ENCODE results near the gene RAB6B.
"Not testable (repeated sequence)": the region's sequence is repeated elsewhere in the genome, so short reads cannot be mapped to it uniquely, and the experiment has no call there.

Gene RAB6B

DNA sequence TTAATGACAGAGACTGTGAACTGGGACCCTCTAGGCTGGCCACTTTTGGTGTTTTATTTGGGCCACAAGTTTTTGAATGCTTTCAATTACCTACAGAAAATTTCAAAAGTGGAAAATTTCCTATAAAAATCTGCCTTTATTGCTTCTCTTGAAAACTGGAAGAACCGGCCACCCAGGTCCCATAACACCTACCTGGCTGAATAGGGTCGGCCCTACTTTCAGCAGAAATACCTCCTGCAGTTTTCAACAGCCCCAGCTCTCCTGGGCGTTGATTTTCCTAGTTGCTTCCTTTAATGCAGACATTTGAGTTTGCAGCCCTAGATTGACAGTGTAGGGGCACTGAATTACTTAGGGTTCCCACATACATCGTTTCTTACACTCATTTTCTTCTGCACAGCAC is 90.8 kb downstream of the RAB6B start:
- DNase-seq: no peak

DNA sequence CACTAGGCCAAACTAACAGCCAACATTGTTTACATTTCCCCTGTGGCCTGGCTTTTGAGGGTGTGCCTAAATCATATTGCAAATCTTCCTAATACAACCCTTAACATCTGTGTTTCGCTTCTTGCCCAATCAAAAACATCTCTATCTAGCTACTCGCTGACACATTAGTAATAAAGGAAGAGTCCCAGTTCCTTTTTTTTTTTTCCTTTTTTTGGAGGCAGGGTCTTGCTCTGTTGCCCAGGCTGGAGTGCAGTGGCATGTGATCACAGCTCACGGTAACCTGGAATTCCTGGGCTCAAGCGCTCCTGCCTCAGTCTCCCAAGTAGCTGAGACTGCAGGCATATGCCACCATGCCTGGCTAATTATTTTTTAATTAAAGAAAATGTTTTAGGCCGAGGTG is 92.2 kb downstream of the RAB6B start:
- DNase-seq: no peak

DNA sequence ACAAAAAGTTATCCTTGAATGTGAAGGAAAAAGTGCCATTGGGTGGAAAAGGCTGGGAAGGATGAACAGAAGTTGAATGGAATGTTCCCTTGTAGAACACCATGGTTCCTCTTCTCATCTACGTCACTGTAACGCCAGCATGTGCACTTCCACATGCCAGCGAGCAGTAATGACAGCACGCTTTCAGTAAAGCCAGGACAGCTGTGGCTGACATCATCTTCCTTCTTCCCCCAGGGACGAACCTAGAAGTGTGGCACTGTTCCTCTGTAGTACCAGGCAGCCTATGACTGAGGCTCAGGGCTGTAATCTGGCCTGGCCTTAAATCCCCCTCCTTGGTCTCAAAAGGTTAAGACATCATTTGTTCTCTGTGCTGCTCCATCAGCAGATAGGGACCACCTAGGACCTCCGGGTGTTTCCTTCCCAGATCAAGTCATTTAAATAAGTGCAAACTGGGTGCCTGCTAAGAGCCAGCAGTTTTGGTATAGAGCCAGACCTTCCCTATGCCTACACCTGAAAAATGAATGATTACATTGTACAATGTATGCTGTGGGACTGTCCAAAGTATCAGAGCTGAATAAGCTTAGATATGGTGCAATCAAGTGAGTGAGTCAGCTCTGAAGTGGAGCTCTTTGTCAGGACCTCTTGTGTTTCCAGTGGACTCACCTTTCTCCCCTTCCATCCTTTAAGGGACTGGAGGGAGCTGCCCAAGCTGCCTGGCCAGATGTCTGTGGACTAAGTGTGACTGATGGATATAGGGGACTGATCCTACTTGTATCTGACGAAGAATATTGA is 95.7 kb downstream of the RAB6B start:
- DNase-seq: no peak

DNA sequence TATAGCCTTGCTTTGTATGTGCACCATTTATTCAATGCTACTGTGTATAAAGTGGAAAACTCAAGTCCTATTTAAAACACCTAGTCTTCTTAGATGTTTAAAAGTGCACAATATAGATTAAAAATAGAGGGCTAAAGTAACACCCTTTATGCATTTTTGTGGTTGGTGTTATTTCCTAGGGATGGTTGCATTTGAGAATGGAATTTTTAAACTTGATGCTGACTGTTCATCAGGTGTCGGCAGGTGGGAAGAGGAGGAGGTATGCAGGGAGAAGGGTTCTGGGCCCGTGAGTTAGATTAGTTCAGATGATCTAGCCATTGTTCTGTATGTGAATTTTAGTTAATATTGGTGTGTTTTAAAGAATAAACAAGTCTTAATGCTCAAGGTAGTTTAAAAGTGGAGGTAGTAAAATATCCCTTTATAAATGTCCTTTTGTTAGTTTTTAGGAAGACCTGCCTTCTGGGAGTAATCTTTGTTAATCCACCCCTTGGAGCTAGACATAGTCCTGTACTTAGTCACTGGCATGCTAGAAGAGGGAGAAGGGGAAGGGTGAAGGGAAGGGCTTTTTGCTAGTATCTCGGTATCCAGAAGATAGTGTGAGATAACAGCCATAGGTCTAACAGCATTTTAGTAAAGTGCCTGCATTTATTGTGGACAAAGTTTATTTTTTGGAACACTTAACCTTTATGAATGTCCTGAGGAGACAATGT is 98.1 kb downstream of the RAB6B start:
- DNase-seq: no peak

DNA sequence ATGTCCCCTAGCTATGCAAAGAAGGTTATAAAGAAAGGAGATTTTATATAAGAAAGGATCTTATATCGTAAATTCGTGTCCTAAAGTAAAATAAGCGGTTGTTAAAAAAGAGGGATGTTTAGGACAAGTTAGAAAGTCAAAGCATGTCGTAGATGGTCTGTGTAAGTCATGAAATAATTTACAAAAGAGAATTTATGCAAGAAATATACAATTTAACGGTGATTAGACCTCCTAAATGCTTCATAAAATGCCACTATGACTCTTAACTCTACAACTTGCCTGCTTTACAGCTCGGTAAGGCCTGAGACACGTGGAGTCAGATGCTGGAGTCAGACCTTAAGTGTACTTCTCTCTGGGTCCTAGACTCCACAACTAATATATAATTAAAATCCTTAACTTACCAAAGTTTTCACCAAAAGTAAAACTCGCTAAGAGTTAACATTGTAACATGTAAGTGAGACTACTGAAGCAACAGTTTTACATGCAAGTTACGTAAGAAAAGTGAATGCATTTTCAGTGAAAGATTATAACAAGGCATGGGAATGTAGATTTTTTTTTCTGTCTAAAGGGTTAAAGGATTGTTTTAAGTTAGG is 103.4 kb downstream of the RAB6B start:
- DNase-seq: no peak

DNA sequence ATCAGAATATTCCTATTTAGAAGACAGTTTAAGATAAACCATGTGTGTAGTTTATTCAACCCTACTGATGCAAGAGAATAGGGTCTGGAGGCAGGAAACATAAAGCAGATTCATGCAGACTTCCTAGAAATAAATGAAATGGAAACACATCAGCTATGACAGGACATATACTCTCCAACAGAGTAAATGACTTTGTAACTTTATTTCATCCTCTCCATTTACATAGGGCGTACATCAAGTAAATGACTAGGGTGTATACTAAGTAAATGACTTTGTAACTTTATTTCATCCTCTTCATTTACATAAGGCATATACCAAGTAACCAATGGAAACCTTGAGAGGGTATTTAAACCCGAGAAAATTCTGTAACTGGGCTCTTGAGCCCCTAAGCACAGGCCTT is 107.7 kb downstream of the RAB6B start:
- DNase-seq: no peak

DNA sequence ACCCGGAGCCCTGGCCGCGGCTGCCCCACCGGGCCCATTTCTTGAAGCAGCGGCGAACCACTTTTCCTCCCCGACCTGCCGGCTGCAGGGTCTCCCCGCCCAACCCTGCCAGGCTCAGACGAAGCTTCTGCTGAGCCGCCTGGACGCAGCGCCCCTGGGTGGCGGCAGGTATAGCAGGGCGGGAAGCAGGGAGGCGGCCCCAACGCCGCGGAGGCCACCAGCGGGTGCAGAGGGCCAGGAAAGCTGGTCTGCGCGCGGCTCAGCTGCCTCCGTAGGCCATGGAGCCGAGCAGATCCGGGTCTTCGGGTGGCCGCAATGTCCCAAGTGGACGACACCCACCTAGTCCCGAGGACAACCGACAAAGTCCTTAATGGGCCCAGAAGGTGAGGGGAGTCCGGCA is 111.9 kb downstream of the RAB6B start:
- DNase-seq: no peak

DNA sequence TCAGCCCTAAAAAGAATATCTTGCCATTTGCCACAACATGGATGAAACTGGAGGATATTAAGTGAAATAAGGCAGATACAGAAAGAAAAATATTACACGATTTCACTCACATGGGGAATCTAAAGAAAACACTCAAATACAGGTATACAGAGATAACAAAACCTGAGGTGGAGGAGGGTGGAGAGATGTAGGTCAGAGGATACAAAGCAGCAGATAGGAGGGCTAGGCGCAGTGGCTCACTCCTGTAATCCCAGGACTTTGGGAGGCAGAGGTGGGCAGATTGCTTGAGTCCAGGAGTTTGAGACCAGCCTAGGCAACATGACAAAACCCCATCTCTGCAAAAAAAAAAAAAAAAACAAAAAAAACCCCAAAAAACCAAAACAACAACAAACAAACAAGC is 113.2 kb downstream of the RAB6B start:
- DNase-seq: no peak

DNA sequence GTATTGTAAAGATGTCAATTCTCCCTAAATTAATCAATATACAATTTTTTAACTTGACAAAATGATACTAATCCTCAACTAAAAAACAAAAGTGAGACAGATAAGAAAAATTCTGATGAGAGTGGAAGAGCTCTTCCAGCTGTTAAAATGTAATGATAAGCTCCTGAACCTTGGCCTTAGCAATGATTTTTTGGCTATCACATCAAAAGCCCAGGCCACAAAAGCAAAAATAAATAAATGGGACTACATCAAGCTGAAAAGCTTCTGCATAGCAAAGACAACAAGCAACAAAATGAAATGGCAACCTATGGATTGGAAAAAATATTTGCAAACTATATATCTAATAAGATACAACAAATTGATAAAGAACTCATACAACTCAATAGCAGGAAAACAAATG is 114.1 kb downstream of the RAB6B start:
- DNase-seq: no peak

DNA sequence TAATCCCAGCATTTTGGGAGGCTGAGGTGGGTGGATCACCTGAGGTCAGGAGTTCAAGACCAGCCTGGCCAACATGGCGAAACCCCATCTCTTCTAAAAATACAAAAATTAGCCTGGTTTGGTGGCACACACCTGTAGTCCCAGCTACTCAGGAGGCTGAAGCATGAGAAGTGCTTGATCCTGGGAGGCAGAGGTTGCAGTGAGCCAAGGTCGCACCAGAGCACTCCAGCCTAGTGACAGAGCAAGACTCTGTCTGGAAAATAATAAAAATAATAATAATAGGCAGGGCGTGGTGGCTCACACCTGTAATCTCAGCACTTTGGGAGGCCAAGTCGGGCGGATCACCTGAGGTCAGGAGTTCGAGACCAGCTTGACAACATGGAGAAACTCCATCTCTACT is 114.9 kb downstream of the RAB6B start:
- not testable (repeated sequence) for DNase-seq

DNA sequence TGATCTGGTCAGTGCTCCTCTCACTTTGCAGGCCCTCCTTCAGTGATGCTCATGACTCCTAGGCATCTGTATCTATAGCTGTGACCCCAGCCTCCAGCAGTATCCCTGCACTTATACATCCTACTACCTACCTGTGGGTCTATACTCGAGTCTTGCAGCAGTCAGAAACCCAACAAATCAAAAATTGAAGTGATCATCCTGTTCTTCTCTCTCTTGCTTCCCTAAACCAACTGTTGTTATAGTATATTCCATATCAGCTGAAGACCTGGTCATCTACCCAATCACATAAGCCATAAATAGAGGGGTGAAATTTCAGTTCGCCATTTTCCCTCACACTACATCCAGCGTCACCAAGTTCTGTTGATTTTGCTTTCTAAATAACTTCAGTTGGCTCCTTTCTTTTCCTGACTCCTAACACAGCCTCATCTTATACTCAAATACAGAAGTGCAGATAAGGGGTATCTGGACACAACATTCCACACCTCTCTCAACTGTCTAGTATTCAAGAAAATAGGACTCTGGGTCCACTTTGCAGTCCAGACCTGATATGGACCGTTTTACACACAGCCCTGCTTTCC is 116.0 kb downstream of the RAB6B start:
- no peak for DNase-seq

DNA sequence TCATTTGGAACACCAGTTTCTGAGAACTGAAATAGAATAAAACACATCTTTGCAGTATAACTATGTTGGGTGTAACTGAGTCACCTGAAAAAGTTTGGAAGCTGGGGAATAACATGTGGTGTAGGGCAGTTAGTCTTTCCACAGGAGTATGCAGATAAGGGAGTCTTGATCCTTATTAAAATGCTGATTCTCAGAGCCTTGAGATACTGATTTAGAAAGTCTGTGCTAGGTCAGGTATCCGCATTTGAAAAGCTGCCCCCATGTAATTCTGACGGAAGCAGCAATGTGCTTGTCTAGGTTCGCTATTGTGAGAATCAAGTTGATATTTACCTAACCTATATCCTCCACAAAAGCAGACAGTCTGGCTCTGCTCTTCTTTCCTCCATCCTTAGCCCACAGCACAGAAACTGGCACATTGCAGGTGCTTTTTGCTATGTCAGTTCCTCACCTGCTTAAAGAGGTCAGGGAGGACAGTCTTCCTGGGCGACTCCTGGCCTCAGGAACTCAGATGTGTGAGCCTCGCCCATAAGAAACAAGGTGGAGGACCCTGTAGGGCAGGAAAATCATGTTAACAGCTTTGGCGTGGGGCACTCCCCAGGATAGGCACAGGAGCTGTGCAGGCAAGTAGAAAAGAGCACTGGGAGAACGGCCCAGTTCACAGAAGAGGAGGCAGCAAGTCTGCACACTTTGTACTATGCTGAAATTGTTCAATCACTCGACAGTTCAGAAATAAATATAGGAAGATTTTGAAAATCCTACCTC is 117.7 kb downstream of the RAB6B start:
- DNase-seq: no peak

DNA sequence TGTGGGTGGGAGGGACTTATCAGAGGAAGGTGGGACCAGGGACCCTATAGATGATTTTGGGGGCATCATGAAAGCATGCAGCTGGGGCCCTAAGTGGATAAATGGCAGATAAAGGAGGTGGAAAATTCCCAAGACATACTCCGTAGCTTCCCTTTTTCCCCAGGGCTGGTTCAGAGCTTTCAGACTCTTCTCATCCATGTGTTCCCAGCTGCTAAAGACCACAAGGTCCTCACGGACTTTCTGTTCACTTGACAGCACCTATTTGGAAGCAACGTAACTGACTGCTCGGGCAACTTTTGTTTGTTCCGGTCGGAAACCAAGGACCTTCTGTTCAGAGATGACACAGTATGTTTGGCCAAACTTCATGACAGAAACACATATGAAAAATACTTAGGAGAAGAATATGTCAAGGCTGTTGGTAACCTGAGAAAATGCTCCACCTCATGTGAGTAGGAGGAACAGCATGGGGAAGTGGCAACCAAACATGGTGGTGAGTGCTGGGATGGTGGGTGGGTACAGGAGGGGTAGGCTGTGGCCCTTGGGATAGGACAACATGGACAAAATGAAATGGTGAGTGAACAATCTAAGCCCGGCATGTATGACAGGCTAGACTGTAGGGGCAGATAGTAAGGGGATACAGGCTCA is 118.8 kb downstream of the RAB6B start:
- DNase-seq: no peak

DNA sequence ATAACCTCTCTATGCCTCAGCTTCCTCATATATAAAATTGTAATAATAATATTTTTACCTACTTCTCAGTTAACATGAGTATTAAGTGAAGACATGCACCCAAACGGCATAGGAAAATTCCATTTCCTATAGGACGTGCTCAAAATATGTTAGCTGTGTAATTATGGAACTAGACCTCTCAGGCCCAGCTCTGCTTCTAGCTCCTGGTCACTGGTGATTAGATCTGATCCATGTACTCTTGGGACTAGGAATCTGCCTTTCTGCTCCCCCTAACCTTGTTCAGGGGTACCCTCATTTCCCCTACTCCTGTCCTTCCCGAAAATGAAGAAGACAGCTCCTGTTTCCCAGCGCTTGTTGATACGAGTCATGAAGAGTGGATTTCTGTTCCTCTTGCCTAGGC is 119.8 kb downstream of the RAB6B start:
- DNase-seq: no peak

DNA sequence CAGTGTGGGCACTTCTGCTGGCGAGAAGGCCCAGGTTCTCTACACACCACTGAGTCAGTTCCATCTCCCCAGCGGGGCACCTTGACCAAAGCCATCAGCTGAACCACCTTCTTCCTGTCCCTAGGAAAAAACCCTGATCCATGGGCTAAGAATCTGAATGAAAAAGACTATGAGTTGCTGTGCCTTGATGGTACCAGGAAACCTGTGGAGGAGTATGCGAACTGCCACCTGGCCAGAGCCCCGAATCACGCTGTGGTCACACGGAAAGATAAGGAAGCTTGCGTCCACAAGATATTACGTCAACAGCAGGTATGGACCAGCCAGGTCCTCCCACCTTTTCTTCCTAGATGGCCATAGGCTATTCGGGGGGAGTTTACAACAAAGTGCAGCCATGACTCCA is 120.4 kb downstream of the RAB6B start:
- no peak for DNase-seq

All from CD4-positive, alpha-beta T cell treated with Interleukin-17A for 4 hours (primary cell).